H1 (cell line): ENCODE data around the gene CPSF4L. TPM values are rescaled to one million over a fixed set of nuclear protein-coding genes. Genes with fewer than 3 reads are reported as not detected.

Experiments
- CREB1 ChIP-seq: IDR thresholded peaks from 2 replicates; pipeline ENCODE4 v1.6.1; 2012; ENCODE audit warnings: inconsistent platforms
- MAFK ChIP-seq: IDR thresholded peaks from 2 replicates; pipeline ENCODE4 v1.6.1; 2012; ENCODE audit warnings: low read depth, mild to moderate bottlenecking, improper control_type of control experiment, low read length
- TBP ChIP-seq: IDR thresholded peaks from 2 replicates; pipeline ENCODE4 v1.6.1; 2011; ENCODE audit warnings: low read depth, low read length, improper control_type of control experiment
- polyA plus RNA-seq, 7 experiments: library from polyadenylated mRNA; depleted of rRNA in 3 of 7; stranded (reverse) in 5 of 7; unstranded in 2 of 7; fragments of >200 nt in 5 of 7; fragments of 200-250 nt in 2 of 7; gene quantifications; 1 replicate in 5 of 7; 2 replicates in 1 of 7; 4 replicates in 1 of 7; pipeline versions ENCODE4 v1.2.1 to v1.2.3, GENCODE V29; 2011 to 2013; ENCODE audit warnings: missing spikeins in 2 of 7, mixed read lengths in 2 of 7
- total RNA-seq: library from RNA; stranded (reverse); fragmentation: NEBNext Ultra II Directional; extraction: Animal tissue kit (Norgen Biotek cat#: 25700); gene quantifications from 2 replicates; pipeline ENCODE4 v1.2.1, GENCODE V29; 2021

The CPSF4L gene
- total and polyA plus RNA-seq, 2 of the 8 experiments (the other 6 are each of a cell fraction or from before 2014, with no cell fraction given): not detected

- TF ChIP-seq TBP (no peak), MAFK (no peak), CREB1 (no peak)
These were observed 24.0 kb downstream of the CPSF4L start (continued) for GRCh38 chr17:73237714-73238113.
